ENCODE measurements around the gene GMDS. TPM values are rescaled to one million over a fixed set of nuclear protein-coding genes. Genes with fewer than 3 reads are reported as not detected.

GMDS gene
- total RNA-seq, 2 experiments from 2014 or later, result 29.2 to 34.3 TPM

- DNase-seq, result no peak
- no peak for ATAC-seq (ENCODE audit: low read depth)
- Mint-ChIP-seq H3K4me3 (no peak overlapping the region), H3K4me1 (peaks cover 6% of the 10 kb centered on the region), H3K27me3 (no peaks in the 10 kb centered on the region), H3K36me3 (no peaks in the 10 kb centered on the region), H3K9me3 (no peaks in the 10 kb centered on the region), H3K27ac (no peak overlapping the region)
- POLR2A ChIA-PET, result no interaction called here
Observed at GRCh38 chr6:2141644-2142290, 103.6 kb downstream of the GMDS start.

DNA sequence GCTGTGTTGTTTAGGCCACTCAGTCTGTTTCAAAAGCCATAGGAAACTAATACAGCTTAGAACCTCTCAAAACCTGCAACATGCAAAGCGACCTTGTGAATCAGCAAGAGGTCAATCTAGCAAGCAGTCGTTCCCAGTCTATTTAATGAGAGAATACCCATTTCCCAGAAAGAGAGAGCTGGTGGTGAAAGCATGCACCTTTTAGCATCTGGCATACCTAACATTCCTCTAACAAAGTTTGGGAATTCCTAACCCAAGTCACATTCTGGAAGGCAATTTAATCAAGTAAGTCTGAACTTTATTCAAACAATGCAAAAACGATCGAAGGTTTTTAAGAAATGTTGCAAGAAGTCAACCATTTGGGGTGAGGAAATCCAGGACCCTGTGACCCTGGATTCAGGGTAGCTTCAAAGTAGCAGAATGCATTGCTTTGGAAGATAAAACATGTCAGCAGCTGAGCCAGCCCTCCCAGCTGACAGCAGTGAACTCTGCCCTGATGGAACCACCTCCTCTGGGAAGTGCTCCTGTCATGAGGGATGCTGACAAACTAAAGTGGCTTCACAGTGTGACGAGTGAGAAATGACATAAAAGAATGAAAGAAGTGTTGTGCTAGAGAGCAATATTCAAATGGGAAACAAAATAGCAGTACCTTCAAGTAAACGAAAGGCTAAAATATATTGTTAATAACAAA is 104.8 kb downstream of the GMDS start:
- POLR2A ChIA-PET, result no interaction called here
- ATAC-seq (ENCODE audit: low read depth), result no peak

GRCh38 chr6:2135401-2135800 is 110.0 kb downstream of the GMDS start:
- DNase-seq (no peak), ATAC-seq (ENCODE audit: low read depth) (no peak)
- H3K9me3 Mint-ChIP-seq, result no peaks in the 10 kb centered on the region
- H3K36me3 Mint-ChIP-seq, result no peaks in the 10 kb centered on the region
- H3K27ac Mint-ChIP-seq, result no peak overlapping the region
- H3K27me3 Mint-ChIP-seq, result no peaks in the 10 kb centered on the region
- H3K4me3 Mint-ChIP-seq, result no peak overlapping the region
- H3K4me1 Mint-ChIP-seq, result peaks cover 1% of the 10 kb centered on the region
- POLR2A ChIA-PET, result no interaction called here

More for the DNA sequence above, 104.8 kb downstream of the GMDS start:
- Mint-ChIP-seq H3K4me3 (no peak overlapping the region), H3K4me1 (peaks cover 6% of the 10 kb centered on the region), H3K9me3 (no peaks in the 10 kb centered on the region), H3K27ac (no peak overlapping the region), H3K36me3 (no peaks in the 10 kb centered on the region), H3K27me3 (no peaks in the 10 kb centered on the region)
- DNase-seq, result no peak

- Mint-ChIP-seq H3K27me3 (no peaks in the 10 kb centered on the region), H3K36me3 (no peaks in the 10 kb centered on the region), H3K27ac (no peak overlapping the region), H3K4me1 (peaks cover 4% of the 10 kb centered on the region), H3K9me3 (no peaks in the 10 kb centered on the region), H3K4me3 (no peak overlapping the region)
- POLR2A ChIA-PET, result interaction anchor here (0.5 kb wide), 1 partner anchor 326 kb away, joined by 3 read pairs; no protein-coding TSS in a partner anchor
- DNase-seq (no peak), ATAC-seq (ENCODE audit: low read depth) (no peak)
Observed at GRCh38 chr6:2134554-2134953, 110.9 kb downstream of the GMDS start.

GRCh38 chr6:2133716-2134310 is 111.6 kb downstream of the GMDS start:
- no peak for ATAC-seq (ENCODE audit: low read depth)
- Mint-ChIP-seq H3K4me3 (no peak overlapping the region), H3K36me3 (no peaks in the 10 kb centered on the region), H3K27ac (no peak overlapping the region), H3K27me3 (no peaks in the 10 kb centered on the region), H3K9me3 (no peaks in the 10 kb centered on the region), H3K4me1 (peaks cover 11% of the 10 kb centered on the region)
- POLR2A ChIA-PET, result interaction anchor here (0.5 kb wide), 1 partner anchor 327 kb away, joined by 3 read pairs; no protein-coding TSS in a partner anchor
- DNase-seq, result no peak

GRCh38 chr6:2132916-2133315 is 112.5 kb downstream of the GMDS start:
- H3K27ac Mint-ChIP-seq, result no peak overlapping the region

GRCh38 chr6:2132416-2132815 is 113.0 kb downstream of the GMDS start:
- POLR2A ChIA-PET, result no interaction called here
- Mint-ChIP-seq H3K9me3 (no peaks in the 10 kb centered on the region), H3K4me1 (peaks cover 16% of the 10 kb centered on the region), H3K36me3 (no peaks in the 10 kb centered on the region), H3K4me3 (no peak overlapping the region), H3K27me3 (no peaks in the 10 kb centered on the region), H3K27ac (no peak overlapping the region)
- DNase-seq, result no peak
- no peak for ATAC-seq (ENCODE audit: low read depth)

More at GRCh38 chr6:2132916-2133315, 112.5 kb downstream of the GMDS start:
- Mint-ChIP-seq H3K36me3 (no peaks in the 10 kb centered on the region), H3K9me3 (no peaks in the 10 kb centered on the region), H3K27me3 (no peaks in the 10 kb centered on the region), H3K4me1 (peaks cover 16% of the 10 kb centered on the region), H3K4me3 (no peak overlapping the region)
- POLR2A ChIA-PET, result no interaction called here
- DNase-seq (no peak), ATAC-seq (ENCODE audit: low read depth) (no peak)

DNA sequence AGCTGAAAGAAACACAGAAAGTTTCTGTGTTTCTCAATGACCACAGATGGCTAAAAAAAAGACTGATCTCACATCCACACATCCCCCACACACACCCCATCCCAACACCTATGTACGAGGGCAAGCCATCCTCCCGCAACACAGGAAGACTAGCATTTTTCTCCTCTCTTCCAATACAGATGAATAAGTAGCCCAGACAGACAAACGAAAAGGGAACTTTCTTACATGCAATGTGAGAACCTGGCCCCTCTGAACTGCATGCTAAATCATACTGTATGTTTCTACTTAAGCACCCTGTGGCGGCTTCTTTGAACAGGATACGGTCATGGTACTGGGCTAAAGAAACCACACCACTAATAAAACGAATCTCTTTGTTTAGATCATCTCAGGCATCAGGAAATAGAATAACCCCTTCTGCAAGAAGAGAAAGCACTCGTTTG is 116.2 kb downstream of the GMDS start:
- ATAC-seq (ENCODE audit: low read depth) (no peak), DNase-seq (no peak)
- no peaks in the 10 kb centered on the region for H3K36me3 Mint-ChIP-seq
- POLR2A ChIA-PET, result no interaction called here
- no peak overlapping the region for H3K4me3 Mint-ChIP-seq
- no peak overlapping the region for H3K27ac Mint-ChIP-seq
- H3K9me3 Mint-ChIP-seq, result no peaks in the 10 kb centered on the region
- H3K4me1 Mint-ChIP-seq, result peaks cover 20% of the 10 kb centered on the region
- no peaks in the 10 kb centered on the region for H3K27me3 Mint-ChIP-seq

GRCh38 chr6:2127484-2127911 is 117.9 kb downstream of the GMDS start:
- no peaks in the 10 kb centered on the region for H3K27me3 Mint-ChIP-seq
- H3K9me3 Mint-ChIP-seq, result no peaks in the 10 kb centered on the region
- H3K4me1 Mint-ChIP-seq, result peaks cover 21% of the 10 kb centered on the region
- ATAC-seq (ENCODE audit: low read depth) (peak; percentile 70), DNase-seq (peak; percentile 37)
- peaks cover 4% of the 10 kb centered on the region for H3K36me3 Mint-ChIP-seq
- H3K27ac Mint-ChIP-seq, result peak overlapping the region; percentile 35
- POLR2A ChIA-PET, result no interaction called here
- H3K4me3 Mint-ChIP-seq, result peak overlapping the region; percentile 18

DNA sequence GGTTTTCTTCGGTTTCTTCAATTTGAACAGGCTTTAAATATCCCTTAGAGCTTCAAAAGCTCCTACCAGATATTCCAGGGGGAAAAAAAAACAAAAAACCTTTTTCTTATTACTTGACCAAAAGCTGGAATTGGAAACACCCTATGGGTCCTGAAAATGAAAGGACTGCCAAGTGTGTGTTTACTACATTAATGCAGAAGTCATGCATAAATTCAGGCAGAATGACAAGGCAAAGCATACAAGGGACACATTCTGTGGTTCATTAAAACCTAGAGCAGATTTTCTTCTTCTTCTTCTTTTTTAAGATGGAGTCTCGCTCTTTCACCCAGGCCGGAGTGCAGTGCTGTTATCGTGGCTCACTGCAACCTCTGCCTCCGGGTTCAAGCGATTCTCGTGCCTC is 119.1 kb downstream of the GMDS start:
- Mint-ChIP-seq H3K4me1 (peaks cover 20% of the 10 kb centered on the region), H3K4me3 (no peak overlapping the region), H3K36me3 (peaks cover 5% of the 10 kb centered on the region), H3K27ac (no peak overlapping the region), H3K9me3 (no peaks in the 10 kb centered on the region), H3K27me3 (no peaks in the 10 kb centered on the region)
- POLR2A ChIA-PET, result no interaction called here
- no peak for DNase-seq
- no peak for ATAC-seq (ENCODE audit: low read depth)

DNA sequence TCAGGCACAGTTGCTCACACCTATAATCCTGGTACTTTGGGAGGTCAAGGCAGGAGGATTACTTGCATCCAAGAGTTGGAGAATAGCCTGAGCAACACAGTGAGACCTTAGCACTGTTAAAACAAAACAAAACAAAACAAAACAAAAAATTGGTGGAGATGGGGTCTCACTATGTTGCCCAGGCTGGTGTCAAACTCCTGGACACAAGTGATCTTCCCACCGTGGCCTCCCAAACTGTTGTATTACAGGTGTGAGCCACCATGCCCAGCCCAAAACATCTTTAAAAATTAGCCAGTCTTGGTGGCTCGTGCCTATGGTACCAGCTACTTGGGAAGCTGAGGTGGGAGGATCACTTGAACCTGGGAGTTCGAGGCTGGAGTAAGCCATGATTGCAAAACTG is 120.2 kb downstream of the GMDS start:
- POLR2A ChIA-PET, result no interaction called here
- no peak for DNase-seq
- Mint-ChIP-seq H3K36me3 (peaks cover 5% of the 10 kb centered on the region), H3K27ac (no peak overlapping the region), H3K9me3 (no peaks in the 10 kb centered on the region), H3K4me1 (peaks cover 19% of the 10 kb centered on the region), H3K27me3 (no peaks in the 10 kb centered on the region), H3K4me3 (no peak overlapping the region)
- no peak for ATAC-seq (ENCODE audit: low read depth)

DNA sequence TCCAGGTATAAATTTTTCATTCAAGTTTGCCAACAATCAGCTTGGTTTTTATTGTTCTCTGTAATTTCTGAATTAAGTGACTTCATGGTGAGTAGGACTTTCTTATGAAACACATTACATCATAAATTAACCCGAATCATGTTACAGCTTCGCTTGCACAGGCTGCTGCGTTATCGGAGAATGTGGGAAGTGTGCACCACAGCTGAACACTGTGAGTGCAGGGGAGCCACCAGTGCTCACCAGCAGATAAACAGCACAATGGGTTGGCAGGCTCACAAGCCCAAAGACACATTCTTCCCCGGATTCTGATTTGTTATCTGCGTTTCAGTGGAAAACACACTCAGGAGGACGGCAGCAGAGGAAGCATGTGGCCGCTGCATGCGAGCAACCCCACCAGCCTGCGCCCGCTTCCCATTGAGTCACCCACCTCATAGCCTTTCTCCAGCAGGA is 121.1 kb downstream of the GMDS start:
- POLR2A ChIA-PET, result interaction anchor here (0.7 kb wide), 1 partner anchor 15 kb away, joined by 4 read pairs; no protein-coding TSS in a partner anchor
- Mint-ChIP-seq H3K4me1 (peaks cover 15% of the 10 kb centered on the region), H3K36me3 (peaks cover 5% of the 10 kb centered on the region), H3K9me3 (no peaks in the 10 kb centered on the region), H3K27ac (no peak overlapping the region), H3K27me3 (no peaks in the 10 kb centered on the region), H3K4me3 (no peak overlapping the region)
- DNase-seq (no peak), ATAC-seq (ENCODE audit: low read depth) (no peak)

DNA sequence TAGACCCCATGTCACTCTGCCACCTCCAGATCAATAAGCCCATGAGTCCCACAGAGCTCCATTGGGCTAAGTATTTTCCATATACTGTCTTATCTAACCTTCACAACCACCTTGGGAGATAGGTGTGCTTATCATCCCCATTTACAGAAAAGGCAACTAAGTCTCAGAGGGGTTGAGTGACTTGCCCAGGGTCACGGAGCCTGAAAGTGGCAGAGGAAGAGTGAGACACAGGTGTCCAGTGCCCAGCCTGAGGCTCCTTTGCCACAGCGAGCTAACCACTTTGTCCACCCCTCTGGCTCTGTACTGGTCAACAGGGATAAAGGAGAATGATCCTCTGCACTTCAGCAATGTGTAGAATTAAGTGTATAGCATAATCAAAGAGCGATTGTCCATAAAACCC is 124.5 kb downstream of the GMDS start:
- H3K27ac Mint-ChIP-seq, result no peak overlapping the region
- H3K9me3 Mint-ChIP-seq, result no peaks in the 10 kb centered on the region
- POLR2A ChIA-PET, result no interaction called here
- ATAC-seq (ENCODE audit: low read depth), result no peak
- H3K4me3 Mint-ChIP-seq, result no peak overlapping the region
- no peak for DNase-seq
- H3K4me1 Mint-ChIP-seq, result peaks cover 3% of the 10 kb centered on the region
- no peaks in the 10 kb centered on the region for H3K27me3 Mint-ChIP-seq
- peaks cover 9% of the 10 kb centered on the region for H3K36me3 Mint-ChIP-seq

- no peak overlapping the region for H3K4me3 Mint-ChIP-seq
- no peaks in the 10 kb centered on the region for H3K27me3 Mint-ChIP-seq
- no peak overlapping the region for H3K27ac Mint-ChIP-seq
- no peak for ATAC-seq (ENCODE audit: low read depth)
- POLR2A ChIA-PET, result no interaction called here
- H3K36me3 Mint-ChIP-seq, result peaks cover 13% of the 10 kb centered on the region
- H3K9me3 Mint-ChIP-seq, result no peaks in the 10 kb centered on the region
- DNase-seq, result no peak
- H3K4me1 Mint-ChIP-seq, result peaks cover 1% of the 10 kb centered on the region
Observed at GRCh38 chr6:2119275-2119674, 126.1 kb downstream of the GMDS start.

Data from activated naive CD8-positive, alpha-beta T cell treated with anti-CD3 and anti-CD28 coated beads, Interleukin-2, amount 10 ng/mL, durations not matched to agents 7 days and 5 days (primary cell).